Measurements from ENCODE around the gene SYT1. TPM values are rescaled to one million over a fixed set of nuclear protein-coding genes. Genes with fewer than 3 reads are reported as not detected.

SYT1 gene
- total and polyA plus RNA-seq, 12 donors: 0.03 to 0.36 (median 0.15) TPM; not detected in 5

DNA sequence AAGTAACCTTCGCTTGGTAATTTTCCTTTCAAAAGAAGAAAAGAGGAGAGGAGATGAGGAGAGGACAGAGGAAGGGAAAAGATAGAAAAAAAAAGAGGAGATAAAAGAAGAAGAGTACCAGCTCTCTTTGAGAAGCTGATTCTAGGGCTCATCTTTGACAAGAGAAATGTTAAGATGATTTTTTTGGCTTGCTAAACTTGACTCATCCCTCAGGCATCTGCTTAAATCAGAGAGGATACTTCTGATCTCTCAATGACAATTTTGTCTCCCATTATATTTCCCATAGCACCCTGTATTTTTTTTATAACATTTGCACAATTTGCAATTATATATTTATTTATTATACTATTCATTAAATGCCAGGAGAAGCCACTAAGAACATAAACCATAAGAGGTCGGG is 17.1 kb downstream of the SYT1 start:
- no peaks in the 10 kb centered on the region for H3K27me3 ChIP-seq
- no peaks in the 10 kb centered on the region for H3K36me3 ChIP-seq
- no peak overlapping the region for H3K4me3 ChIP-seq
- intact Hi-C loops (cut with DNase I): no loop called here
- DNase-seq (no peak), ATAC-seq (no peak)
- TF ChIP-seq, protein P1, sequence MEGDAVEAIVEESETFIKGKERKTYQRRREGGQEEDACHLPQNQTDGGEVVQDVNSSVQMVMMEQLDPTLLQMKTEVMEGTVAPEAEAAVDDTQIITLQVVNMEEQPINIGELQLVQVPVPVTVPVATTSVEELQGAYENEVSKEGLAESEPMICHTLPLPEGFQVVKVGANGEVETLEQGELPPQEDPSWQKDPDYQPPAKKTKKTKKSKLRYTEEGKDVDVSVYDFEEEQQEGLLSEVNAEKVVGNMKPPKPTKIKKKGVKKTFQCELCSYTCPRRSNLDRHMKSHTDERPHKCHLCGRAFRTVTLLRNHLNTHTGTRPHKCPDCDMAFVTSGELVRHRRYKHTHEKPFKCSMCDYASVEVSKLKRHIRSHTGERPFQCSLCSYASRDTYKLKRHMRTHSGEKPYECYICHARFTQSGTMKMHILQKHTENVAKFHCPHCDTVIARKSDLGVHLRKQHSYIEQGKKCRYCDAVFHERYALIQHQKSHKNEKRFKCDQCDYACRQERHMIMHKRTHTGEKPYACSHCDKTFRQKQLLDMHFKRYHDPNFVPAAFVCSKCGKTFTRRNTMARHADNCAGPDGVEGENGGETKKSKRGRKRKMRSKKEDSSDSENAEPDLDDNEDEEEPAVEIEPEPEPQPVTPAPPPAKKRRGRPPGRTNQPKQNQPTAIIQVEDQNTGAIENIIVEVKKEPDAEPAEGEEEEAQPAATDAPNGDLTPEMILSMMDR (IDR thresholded peaks at IDR 0.05): no peak
- H3K9me3 ChIP-seq: no peaks in the 10 kb centered on the region
- H3K4me1 ChIP-seq: no peaks in the 10 kb centered on the region
- 83 to 85% methylated on average over 2 of the region's 2 CpGs for WGBS, 2 donors
- no peak overlapping the region for H3K27ac ChIP-seq

DNA sequence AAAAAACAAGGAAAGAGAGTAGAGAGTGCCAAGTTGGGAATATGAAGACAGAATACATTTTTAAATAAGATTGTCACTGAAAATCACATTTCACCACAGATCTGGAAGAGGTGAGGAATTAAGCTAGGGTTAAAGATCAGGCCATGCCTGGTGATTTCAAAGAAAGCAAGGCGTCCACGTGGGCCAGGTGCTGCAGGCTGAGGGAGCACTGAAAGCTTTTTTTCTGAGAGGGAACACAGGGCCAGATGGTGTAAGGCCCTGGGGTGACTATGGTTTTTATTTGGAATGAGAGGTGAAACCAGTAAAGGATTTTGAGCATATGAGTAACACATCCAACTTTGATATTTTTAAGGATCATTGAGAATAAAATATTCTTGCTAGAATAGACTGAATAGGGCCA is 20.9 kb downstream of the SYT1 start:
- WGBS, 2 donors: 57 to 67% methylated on average over 2 of the region's 2 CpGs
- H3K27me3 ChIP-seq: no peaks in the 10 kb centered on the region
- ATAC-seq (no peak), DNase-seq (no peak)
- H3K27ac ChIP-seq: no peak overlapping the region
- H3K4me3 ChIP-seq: no peak overlapping the region
- H3K36me3 ChIP-seq: no peaks in the 10 kb centered on the region
- intact Hi-C loops (cut with DNase I): no loop called here
- TF ChIP-seq, protein P1 (IDR thresholded peaks at IDR 0.05): no peak
- no peaks in the 10 kb centered on the region for H3K4me1 ChIP-seq
- H3K9me3 ChIP-seq: no peaks in the 10 kb centered on the region

DNA sequence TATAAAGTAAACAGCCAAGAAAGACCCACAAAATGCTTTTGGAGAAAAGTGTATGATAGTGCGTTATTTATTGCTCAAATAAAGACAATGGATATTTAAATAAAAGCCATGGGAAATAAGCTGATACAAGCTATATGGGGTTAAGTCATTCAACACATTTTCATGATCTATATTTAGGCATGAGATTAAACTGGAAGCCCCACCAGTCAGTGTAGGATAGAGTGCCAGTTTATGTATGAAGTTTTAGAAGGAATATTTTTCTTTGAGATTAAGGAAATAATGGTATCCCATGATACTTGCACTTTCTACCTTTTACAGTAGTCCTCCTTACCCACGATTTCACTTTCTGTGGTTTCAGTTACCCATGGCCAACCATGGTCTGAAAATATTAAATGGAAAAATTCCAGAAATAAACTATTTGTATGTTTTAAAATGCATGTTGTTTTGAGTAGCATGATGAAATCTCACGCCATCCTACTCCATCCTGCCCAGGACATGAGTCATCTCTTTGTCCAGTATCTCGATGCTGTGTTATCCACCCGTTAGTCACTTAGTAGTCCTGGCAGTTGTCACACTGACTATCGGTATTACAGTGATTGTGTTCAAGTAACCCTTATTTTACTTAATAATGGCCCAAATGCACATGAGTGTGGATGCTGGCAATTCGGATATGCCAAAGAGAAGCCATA is 22.3 kb downstream of the SYT1 start:
- intact Hi-C loops (cut with DNase I): no loop called here
- WGBS, 2 donors: 52 to 58% methylated on average over 7 of the region's 7 CpGs
- ATAC-seq (no peak), DNase-seq (no peak)
- H3K27me3 ChIP-seq: no peaks in the 10 kb centered on the region
- H3K4me3 ChIP-seq: no peak overlapping the region
- H3K9me3 ChIP-seq: no peaks in the 10 kb centered on the region
- no peaks in the 10 kb centered on the region for H3K36me3 ChIP-seq
- TF ChIP-seq, protein P1 (IDR thresholded peaks at IDR 0.05): no peak
- H3K4me1 ChIP-seq: no peaks in the 10 kb centered on the region
- H3K27ac ChIP-seq: no peak overlapping the region

DNA sequence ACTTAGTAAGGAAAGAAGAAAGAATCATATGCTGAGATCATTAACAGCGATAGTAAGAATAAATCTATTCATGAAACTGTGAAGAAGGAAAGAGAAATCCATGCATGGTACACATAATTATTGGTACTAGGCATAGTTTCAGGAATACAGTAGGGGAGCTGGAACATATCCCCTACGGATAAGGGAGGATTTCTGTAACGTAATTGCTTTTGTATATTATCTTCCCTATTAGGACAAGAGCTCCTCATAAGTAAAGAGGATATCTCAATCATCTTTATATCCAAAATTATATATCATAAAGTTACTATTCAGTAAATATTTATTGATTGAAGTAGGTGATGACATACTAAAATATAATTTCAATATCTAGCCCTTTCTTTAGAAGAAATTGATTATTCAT is 22.9 kb downstream of the SYT1 start:
- WGBS, 2 donors: 83 to 89% methylated on average over 3 of the region's 3 CpGs
- Histone ChIP-seq H3K36me3 (no peaks in the 10 kb centered on the region), H3K27ac (no peak overlapping the region), H3K9me3 (no peaks in the 10 kb centered on the region), H3K4me1 (no peaks in the 10 kb centered on the region), H3K27me3 (no peaks in the 10 kb centered on the region), H3K4me3 (no peak overlapping the region)
- ATAC-seq (no peak), DNase-seq (no peak)
- intact Hi-C loops (cut with DNase I): no loop called here
- TF ChIP-seq, protein P1 (IDR thresholded peaks at IDR 0.05): no peak

All from heart right ventricle (tissue), 16 donors.